K562 (cell line): ENCODE results near the gene ATP8B4. TPM values are rescaled to one million over a fixed set of nuclear protein-coding genes. Genes with fewer than 3 reads are reported as not detected.

ENCODE experiments used
- CCNT2 ChIP-seq: IDR thresholded peaks from 2 replicates; pipeline ENCODE4 v1.6.1; 2011; ENCODE audit warnings: borderline replicate concordance, low read depth, mild to moderate bottlenecking, moderate library complexity, mixed read lengths, low read length; ENCODE audit not compliant: insufficient read length; ENCODE audit errors: extremely low read depth
- E2F3 ChIP-seq: fragments of 250-450 bp; sonication (Bioruptor Pico); IDR thresholded peaks from 2 replicates; pipeline ENCODE4 v1.4.0; 2020; ENCODE audit warnings: mild to moderate bottlenecking
- HINFP ChIP-seq: fragments of 450-650 bp; conservative IDR thresholded peaks from 2 replicates; pipeline ENCODE4 v1.6.1; 2016; ENCODE audit warnings: missing genetic modification characterization, low read depth, mild to moderate bottlenecking, control low read depth, missing compliant biosample characterization
- HNRNPL ChIP-seq: fragments of 200-400 bp; formaldehyde crosslinking; IDR thresholded peaks from 2 replicates; pipeline ENCODE4 v1.6.1; 2017; ENCODE audit warnings: low read depth, mild to moderate bottlenecking, low read length
- ILF3 ChIP-seq: fragments of 450-650 bp; IDR thresholded peaks from 2 replicates; pipeline ENCODE4 v1.6.1; 2018; ENCODE audit warnings: antibody characterized with exemption, mild to moderate bottlenecking, moderate library complexity, borderline replicate concordance
- PRMT5 ChIP-seq: sonication (generic); formaldehyde crosslinking; IDR thresholded peaks from 2 replicates; pipeline ENCODE4 v1.5.0; 2020; ENCODE audit warnings: missing genetic modification reagents
- RAD51 ChIP-seq: fragments of 450-650 bp; IDR thresholded peaks from 2 replicates; pipeline ENCODE4 v1.7.1; 2016; ENCODE audit warnings: low read depth, mild to moderate bottlenecking, borderline replicate concordance
- RBM22 ChIP-seq: fragments of 200-400 bp; formaldehyde crosslinking; IDR thresholded peaks from 2 replicates; pipeline ENCODE4 v1.6.1; 2018; ENCODE audit warnings: low read length, low read depth; ENCODE audit not compliant: poor library complexity, severe bottlenecking
- RFX7 ChIP-seq: fragments of 250-450 bp; sonication (Bioruptor Pico); IDR thresholded peaks from 2 replicates; pipeline ENCODE4 v1.5.1; 2021; ENCODE audit warnings: mild to moderate bottlenecking
- SFPQ ChIP-seq: fragments of 200-400 bp; formaldehyde crosslinking; IDR thresholded peaks from 2 replicates; pipeline ENCODE4 v1.6.1; 2017; ENCODE audit warnings: mild to moderate bottlenecking, low read depth, low read length, moderate library complexity
- STAG1 ChIP-seq: sonication (generic); formaldehyde crosslinking; IDR thresholded peaks from 2 replicates; pipeline ENCODE4 v1.5.0; 2020; ENCODE audit warnings: missing genetic modification reagents, borderline replicate concordance
- TCF15 ChIP-seq: fragments of 250-450 bp; sonication (Bioruptor Pico); IDR thresholded peaks from 2 replicates; pipeline ENCODE4 v1.8.0; 2022; ENCODE audit warnings: moderate library complexity, mild to moderate bottlenecking, inconsistent platforms
- TFE3 ChIP-seq: fragments of 450-650 bp; formaldehyde crosslinking; IDR thresholded peaks from 2 replicates; pipeline ENCODE4 v1.4.0; 2020; ENCODE audit warnings: mild to moderate bottlenecking, mixed read lengths
- THRA ChIP-seq: fragments of 450-650 bp; IDR thresholded peaks from 2 replicates; pipeline ENCODE4 v1.6.1; 2017; ENCODE audit warnings: mild to moderate bottlenecking, moderate library complexity
- ZBTB5 ChIP-seq: fragments of 450-650 bp; IDR thresholded peaks from 2 replicates; pipeline ENCODE4 v1.6.1; 2017; ENCODE audit warnings: antibody characterized with exemption
- ZNF354B ChIP-seq: fragments of 250-450 bp; sonication (Bioruptor Pico); IDR thresholded peaks from 2 replicates; pipeline ENCODE4 v1.4.0; 2020
- ZNF512 ChIP-seq: IDR thresholded peaks from 2 replicates; pipeline ENCODE4 v1.6.1; 2016; ENCODE audit warnings: missing genetic modification characterization, missing compliant biosample characterization
- ZNF696 ChIP-seq: fragments of 250-450 bp; sonication (Bioruptor Pico); conservative IDR thresholded peaks from 2 replicates; pipeline ENCODE4 v1.4.0; 2020; ENCODE audit warnings: mild to moderate bottlenecking, moderate library complexity
- polyA plus RNA-seq, 8 experiments: library from polyadenylated mRNA; depleted of rRNA in 4 of 8; stranded (reverse) in 5 of 8; unstranded in 3 of 8; fragments of >200 nt; fragmentation: Nextera tagmentation in 2 of 8; fragmentation: Illumina TruSeq in 1 of 8; extraction: Ambion mirVana in 2 of 8; extraction: Trizol in 1 of 8; gene quantifications; 2 replicates each; pipeline versions ENCODE4 v1.2.1 to v1.2.3, GENCODE V29; 2011 to 2014; ENCODE audit warnings: inconsistent platforms in 1 of 8, missing spikeins in 1 of 8
- total RNA-seq, 7 experiments: library from RNA; depleted of rRNA in 6 of 7; stranded (reverse); fragments of >200 nt in 6 of 7; fragmentation: Illumina TruSeq in 2 of 7; extraction: Trizol in 2 of 7; gene quantifications; 2 replicates each; pipeline versions ENCODE4 v1.2.1 to v1.2.3, GENCODE V29; 2011 to 2021; ENCODE audit warnings: low replicate concordance in 1 of 7

Gene ATP8B4
- total and polyA plus RNA-seq, 9 of the 15 experiments (the other 6 are each of a cell fraction or from before 2014, with no cell fraction given): 0.14 to 2.5 (median 0.44) TPM

- TF ChIP-seq E2F3 (CRISPR knock-in tag) (no peak), CCNT2 (no peak), THRA (no peak), ZNF696 (no peak), TCF15 (CRISPR knock-in tag) (no peak), ILF3 (no peak), RBM22 (no peak), ZBTB5 (no peak), HNRNPL (no peak), ZNF354B (no peak), STAG1 (CRISPR knock-in tag) (no peak), HINFP (tag) (no peak), PRMT5 (no peak), RFX7 (CRISPR knock-in tag) (no peak), RAD51 (no peak), ZNF512 (tag) (no peak), SFPQ (no peak), TFE3 (no peak)
Measured at GRCh38 chr15:50126072-50126471, 7.0 kb upstream of the ATP8B4 start (continued).
